GM19468 (cell line): ENCODE results near the gene RPL36AL.
A peak's percentile ranks its signal among the peaks of the same experiment; 100 is the strongest.
"Not testable (repeated sequence)": the region's sequence is repeated elsewhere in the genome, so short reads cannot be mapped to it uniquely, and the experiment has no call there.

Experiments used
- ATAC-seq: cut with Tn5 transposase; IDR thresholded peaks from one replicate; pipeline ENCODE4 v1.9.1; 2021; ENCODE audit warnings: mild to moderate bottlenecking, moderate library complexity, moderate number of reproducible peaks; ENCODE audit not compliant: unreplicated experiment; ENCODE audit errors: extremely low read depth

Gene RPL36AL

DNA sequence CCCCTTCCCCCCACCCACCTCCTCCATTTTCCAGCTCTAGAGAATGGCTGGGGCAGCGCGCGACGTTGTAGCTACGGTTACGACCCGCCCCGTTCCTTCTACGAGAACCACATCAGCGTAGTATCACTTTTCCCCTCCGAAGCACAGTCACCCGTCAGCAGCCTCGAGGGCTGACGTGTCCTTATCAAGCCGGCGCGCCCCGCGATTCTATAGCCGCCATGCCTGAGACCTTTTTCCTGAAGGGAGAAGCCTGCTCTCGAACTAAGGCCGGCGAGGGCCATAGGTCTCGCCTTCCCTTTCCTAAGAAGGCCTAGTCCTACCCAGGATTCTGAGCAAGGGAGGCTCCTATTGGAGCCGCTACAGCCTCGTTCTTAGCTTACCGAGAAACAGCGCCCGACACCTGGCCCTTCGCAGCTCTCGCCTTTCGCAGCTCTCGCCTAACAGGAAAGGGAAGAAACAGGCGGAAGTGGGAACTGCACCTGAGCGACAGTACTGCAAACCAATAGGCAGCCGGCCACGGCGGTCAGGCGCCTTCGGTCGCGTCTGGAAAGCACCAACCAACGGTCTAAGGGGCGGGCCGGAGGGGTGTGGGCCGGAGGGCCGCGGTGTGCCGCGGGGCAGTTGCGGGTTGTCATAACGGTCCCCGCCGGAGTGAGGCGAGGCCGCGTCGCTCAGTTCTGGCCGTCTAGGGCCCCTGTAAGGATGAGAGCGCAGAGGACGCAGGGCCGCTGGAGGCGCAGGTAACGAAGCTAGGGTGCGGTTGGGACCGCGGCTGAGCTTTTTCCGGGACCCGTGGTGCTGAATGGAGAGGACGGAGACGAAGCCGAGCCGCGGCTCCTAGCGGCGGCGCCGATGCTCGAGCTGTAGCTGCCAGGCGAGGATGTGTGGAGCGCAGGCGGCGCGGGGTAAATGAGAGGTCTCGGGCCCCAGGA, at the start of gene RPL36AL, which contains the start of gene MGAT2:
Gene RPL36AL (minus strand): TSS at position 445 of the 932 bp plus-strand sequence. CDS start 1,522 bp downstream, outside the sequence.
Gene MGAT2 (plus strand): TSS at position 618 of the 932 bp plus-strand sequence. CDS start 470 bp downstream, outside the sequence.
- ATAC-seq: peak; percentile 97

DNA sequence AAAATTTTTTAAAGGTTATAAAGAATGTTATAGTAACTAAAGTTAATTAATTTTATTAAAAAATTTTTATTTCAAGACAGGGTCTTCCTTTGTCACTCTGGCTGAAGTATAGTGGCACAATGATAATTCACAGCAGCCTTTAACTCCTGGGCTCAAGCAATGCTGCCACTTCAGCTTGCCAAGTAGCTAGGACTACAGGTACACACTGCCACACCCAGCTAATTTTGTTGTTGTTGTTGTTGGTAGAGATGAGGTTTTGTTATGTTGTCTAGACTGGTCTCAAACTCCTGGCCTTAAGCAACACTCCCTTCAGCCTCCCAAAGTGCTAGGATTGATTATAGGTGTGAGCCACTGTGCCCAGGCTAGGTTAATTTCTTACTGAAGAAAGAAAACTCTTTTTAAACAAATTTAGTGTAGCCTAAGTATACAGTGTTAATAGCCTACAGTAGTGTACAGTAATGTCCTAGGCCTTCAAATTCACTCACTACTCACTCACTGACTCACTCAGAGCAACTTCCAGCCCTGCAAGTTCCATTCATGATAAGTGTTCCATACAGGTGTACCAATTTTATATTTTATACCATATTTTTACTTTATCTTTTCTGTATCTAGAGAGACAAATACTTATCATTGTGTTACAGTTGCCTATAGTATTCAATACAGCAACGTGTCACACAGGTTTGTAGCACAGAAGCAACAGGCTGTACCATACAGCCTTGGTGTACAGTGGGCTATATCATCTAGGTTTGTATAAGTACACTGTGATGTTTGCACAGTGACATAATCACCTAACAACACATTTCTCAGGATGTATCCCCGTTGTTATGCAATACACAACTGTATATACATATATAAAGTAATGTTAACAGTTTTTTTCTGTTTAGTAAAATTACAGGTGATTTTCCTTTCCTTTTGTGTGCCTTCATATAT, 39.4 kb upstream of the RPL36AL start:
- no peak for ATAC-seq

DNA sequence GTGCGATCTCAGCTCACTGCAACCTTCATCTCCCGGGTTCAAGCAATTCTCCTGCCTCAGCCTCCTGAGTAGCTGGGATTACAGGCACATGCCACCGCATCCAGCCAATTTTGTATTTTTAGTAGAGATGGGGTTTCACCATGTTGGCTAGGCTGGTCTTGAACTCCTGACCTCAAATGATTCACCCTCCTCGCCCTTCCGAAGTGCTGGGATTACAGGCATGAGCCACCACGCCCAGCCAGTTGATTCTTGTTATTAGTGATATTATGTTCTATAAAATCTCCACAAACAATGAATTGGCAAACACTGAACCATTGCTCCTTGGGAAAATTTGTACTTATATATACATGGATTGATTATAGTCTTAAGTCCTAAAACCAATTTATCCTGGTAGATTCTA, 37.1 kb upstream of the RPL36AL start:
- ATAC-seq: not testable (repeated sequence)

DNA sequence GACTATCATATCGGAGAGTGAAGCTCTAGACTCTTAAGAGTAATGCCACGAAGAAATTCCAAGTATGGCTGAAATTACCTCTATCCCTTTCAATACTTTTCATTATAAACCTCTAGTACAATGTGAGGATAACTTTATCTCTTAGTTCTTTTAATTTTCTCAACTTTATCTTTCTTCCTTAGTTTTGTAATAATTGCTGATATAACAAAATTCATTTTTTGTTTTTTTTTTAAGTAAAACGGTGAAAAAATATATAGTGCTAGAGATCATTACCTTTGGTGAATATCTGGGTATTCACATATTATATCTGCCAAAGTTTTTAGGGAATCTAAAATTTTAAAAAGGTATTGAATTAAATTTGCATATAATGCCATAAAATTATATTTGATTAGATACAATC, 34.1 kb upstream of the RPL36AL start:
- ATAC-seq: no peak

DNA sequence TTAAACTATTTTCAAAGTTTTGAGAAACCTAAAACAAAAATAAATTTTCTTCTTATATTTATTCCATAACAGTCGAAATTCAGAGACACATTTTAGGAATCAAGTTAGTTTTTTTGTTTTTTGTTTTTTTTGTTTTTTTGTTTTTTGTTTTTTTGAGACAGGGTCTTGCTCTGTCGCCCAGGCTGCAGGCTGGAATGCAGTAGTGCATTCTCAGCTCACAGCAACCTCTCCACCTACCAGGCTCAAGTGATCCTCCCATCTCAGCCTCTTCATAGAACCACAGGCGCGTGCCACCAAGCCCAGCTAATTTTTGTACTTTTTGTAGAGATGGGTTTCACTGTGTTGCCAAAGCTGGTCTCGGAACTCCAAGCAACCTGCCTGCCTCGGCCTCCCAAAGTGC, 33.1 kb upstream of the RPL36AL start:
- ATAC-seq: no peak

DNA sequence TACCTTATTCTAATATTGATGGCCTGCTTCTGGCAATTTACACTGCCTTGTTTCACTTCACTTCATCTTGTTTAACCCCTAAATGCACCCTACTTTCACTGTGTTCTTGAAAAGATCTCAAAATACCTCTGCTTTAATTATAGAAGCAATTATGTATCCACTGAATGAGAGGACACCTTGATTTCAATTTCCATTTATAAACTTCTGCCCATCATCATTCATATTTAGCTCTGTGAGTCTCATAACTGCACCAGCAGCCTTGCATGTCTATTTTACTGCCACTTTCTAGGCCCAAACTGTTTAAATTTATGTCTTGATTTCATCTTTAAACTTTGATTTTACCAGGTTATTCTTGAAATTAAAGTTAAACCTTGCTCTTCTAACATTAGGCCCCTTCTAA, 21.7 kb upstream of the RPL36AL start:
- ATAC-seq: no peak

DNA sequence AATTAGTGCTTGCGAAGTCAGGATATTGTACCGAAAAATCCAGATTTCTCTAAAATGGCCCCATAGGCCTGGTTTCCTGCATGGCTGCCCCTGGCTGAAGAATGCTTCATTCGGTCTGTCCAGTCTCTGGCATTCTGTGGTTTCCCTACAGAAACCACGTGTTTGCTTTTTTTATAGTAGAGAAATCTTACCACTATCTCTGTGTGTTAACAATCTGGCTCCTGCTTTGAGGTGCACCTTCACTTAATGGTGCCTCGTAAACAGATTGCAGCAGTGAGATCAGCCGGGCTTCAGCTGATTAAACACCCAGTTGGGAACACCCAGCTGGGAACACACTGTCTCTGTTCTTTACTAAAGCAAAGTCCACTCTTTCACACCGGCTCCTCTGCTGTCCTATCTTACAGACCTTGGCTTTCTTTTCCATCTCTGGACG, 21.3 kb upstream of the RPL36AL start:
- no peak for ATAC-seq

DNA sequence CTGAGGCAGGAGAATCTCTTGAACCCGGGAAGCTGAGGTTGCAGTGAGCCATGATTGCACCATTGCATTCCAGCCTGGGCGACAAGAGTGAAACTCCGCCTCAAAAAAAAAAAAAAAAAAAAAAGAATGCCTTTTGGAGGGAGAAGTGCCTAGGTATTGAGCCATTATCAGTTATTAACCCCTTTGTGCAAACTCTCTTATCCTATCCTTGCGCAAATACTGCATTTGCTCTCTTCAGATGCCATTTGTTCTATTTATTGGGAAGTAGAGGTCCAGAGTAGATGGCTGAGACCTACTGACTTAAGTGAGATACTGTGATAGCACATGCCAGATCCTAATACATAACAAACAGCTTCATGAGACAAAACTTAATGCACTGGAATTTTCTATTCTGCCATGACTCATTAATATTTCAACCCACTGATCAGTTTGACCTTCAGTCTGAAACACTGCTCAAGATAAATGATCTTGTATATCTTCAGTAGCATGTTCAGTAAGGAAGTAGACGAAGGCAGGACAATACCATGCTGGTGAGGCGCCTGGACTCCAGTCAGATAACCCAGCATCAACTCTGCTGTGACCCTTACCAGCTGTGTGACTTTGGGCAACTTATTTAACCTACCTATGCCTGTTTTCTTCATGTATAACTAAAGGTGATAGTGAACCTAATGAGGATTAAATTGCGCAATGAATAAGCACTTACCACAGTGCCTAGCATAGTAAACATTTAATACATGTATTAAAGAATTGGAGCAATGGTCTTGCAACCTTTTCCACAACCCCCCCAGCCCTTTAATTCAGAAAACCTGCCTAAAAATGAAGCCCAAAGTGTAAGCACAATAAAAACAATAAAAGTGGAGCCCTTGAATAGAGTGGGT, 20.4 kb upstream of the RPL36AL start:
- no peak for ATAC-seq

DNA sequence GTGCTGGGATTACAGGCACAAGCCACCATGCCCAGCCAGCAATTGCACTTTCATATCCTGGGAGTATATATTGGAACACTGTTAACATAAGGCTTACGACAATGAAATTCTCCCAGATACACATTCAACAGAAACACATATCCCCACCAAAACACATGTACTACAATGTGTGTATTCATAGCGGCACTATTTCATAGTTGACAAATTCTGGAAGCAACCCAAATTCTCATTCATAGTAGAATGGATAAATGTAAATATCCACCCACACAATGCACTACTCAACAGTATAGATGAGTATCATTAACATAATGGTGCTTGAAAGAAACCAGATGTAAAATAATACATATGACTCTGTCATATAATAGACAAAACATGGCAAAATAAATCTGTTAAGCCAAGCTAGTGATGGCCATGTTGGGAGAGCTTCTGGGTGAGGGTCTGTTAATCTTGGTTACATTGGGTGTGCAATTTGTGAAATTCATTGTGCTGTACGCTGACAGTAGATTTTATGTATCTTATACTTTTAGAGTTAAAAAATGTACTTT, 17.2 kb upstream of the RPL36AL start:
- ATAC-seq: no peak

DNA sequence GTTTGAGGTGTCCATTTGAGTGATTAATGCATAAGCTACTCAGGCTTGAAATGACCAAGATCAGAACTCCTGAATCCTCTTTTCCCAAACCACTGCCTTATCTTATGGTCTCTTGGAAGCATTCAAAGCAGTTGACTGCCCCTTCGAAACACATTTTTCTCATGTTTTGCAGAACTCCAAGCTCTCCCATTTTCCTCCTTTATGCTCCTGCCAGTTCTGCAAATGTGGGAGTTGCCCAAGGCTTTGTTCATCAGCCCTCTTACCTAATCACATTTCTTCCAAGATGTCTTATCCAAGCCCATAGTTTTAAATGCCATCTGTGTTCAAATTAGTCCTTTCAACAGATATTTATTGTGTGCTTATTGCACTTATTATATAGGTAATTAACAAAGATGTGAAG, 16.4 kb upstream of the RPL36AL start:
- ATAC-seq: no peak

DNA sequence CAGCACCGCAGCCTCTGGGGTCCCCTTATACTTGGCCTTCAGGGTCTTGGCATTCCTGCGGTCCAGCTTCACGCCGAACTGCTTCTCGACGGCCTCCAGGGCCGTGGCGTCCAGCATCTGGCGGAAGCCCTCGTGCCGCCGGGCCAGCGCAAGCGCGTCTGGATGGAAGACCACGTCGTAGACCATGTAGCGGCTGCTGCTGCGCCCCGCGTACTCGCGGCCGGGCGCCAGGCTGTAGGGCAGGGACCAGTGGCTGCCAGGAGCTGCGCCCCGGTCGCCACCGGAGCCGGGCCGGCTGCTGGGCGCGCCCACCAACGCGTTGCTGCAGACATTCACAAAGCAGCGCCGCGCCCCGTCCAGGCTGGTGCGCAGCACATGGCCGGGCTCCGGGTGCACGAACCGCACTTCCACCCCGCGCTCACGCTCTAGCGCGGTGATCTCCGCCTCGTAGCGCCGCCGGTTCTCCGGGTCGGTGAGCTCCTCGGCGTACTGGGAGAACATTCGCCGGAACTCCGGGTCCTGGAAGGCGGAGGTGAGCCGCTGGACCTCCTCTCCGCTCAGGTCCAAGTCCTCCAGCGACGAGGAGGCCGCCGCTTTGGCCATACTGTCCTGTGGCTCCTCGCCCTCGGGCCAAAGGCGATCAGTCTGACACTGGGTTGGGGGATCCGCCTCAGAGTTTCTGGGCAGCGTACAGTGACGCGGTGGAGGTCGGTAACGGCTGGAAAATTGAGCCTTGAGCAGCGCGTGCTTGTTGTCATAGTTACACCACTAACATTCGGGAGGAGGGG, 14.3 kb upstream of the RPL36AL start, which contains the start of gene DNAAF2:
Gene DNAAF2 (minus strand): TSS at position 698 of the 788 bp plus-strand sequence. CDS start 95 bp downstream, at position 603.
- peak; percentile 6 for ATAC-seq

DNA sequence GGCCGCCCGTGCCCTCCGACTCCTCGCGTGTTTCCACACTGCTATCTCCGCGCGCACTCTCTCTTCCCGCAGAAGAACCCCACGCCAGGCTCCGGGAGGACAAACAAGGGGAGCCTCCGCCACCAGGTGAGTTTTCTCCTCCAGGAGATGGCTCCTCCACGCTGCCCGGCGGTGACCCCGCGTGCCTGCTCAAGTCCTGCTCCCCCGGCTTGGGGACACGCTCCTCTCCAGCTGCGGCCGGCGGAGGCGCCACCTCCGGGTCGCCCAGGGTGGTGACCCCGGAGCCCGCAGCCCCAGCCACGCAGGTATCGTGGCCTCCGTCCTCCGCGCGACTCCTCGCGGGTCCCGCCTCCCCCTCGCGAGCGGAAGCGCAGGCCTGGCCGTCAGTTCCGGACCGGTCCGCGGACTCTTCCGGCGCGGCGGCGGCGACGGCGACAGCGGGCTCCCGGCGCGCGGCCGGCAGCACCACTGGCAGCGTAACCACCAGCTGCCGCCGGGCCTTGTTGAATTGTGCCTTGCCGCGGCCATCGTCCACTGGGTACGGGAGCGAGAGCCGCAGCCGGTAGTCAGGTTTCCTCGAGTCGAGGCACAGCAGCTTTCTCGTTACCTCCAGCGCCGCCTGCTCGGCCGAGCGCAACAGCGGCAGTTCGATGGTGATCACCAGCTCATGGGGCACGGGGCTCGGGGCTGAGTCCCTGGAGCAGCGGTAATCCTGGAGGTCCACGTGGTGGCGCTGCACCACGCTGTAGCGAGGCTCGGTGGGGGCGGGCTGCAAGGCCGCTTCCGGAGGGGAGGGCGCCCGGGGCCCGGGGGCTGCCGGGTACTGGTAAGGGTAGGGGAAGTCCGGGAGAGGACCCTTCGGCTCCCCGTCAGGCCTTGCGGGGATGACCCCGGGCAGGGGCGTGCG, 13.5 kb upstream of the RPL36AL start:
- peak; percentile 71 for ATAC-seq

DNA sequence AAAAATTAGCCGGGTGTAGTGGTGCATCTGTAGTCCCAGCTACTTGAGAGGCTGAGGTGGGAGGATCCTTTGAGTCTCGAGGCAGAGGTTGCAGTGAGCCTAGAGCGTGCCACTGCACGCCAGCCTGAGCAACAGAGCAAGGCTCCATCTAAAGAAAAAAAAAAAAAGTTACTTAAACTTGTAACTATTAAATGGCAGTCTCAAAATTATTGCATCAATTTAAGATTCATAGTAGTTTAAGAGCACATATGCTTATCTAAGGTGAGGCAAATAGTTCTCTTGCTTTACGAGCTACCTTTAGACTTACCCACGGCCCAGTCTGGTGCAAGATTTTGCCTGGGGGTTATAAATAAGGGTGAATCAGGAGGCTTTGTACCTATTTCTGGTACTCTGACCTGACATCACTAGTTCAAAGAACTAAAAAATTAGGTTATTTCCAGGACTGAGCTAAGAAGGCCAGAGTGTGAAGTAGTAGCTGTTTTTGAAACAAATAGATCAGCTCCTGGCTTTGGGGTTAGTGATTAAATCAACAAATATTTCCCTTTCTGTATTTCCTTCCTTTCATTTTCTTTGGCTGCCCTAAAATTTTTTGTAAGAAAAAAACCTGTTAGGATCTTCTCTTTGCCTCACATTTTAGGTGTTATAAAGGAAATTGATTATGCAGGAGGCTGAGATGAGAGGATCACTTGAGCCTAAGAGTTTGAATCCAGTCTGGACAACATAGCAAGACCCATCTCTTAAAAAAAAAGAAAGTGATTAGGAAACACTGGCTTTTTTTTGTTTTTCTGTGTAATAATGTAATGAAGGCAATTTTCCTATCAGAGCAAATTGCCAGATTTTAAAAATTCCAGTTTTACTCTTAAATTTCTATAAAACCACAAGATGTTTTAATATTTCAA, 3.8 kb upstream of the RPL36AL start:
- no peak for ATAC-seq

DNA sequence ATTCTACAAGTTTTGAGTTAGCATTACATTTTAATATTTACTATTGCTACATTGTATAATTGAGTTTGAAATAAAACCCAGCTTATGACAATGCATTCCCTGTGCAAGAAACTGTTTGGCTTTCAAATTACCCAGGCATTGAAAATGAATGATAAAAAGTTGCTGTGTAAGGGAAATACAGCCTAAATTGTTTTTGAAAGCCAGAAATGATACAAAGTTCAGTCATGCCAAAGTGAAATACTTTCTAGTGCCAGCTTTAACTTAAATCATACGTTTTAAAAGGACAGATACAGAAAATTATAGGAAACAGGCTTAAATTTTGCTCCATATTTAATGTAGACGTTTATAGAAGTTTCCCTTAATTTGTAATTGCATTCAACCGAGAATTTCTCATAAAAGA, 3.0 kb upstream of the RPL36AL start:
- ATAC-seq: no peak

DNA sequence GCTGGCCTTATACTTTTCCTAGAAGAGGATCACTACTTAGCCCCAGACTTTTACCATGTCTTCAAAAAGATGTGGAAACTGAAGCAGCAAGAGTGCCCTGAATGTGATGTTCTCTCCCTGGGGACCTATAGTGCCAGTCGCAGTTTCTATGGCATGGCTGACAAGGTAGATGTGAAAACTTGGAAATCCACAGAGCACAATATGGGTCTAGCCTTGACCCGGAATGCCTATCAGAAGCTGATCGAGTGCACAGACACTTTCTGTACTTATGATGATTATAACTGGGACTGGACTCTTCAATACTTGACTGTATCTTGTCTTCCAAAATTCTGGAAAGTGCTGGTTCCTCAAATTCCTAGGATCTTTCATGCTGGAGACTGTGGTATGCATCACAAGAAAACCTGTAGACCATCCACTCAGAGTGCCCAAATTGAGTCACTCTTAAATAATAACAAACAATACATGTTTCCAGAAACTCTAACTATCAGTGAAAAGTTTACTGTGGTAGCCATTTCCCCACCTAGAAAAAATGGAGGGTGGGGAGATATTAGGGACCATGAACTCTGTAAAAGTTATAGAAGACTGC, 1.7 kb upstream of the RPL36AL start:
- no peak for ATAC-seq
